ENCODE measurements around the gene ANKS3.

ANKS3 gene

DNA sequence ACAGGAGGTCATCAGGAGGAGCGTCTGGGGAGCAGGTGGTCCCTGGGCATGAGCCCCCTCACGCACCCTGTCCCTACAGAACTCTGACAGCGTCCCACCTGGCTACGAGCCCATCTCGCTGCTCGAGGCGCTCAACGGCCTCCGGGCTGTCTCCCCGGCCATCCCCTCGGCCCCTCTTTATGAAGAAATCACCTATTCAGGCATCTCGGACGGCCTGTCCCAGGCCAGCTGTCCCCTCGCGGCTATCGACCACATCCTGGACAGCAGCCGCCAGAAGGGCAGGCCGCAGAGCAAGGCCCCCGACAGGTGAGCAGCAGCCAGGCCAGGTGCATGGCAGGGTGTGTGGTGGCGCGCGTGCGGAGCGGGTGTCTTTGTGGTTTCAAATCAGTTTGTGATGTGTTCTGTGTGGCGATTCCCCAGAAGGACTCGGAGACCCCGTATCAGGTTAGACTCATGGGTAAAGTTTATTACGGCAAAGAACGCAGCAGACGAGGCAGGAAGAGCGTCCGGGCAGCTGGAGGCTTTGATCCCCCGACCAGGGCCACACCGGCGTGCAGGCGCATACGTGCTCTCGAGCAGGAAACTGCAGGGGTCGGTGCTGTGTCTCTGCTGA is 52.5 kb downstream of the ANKS3 start:
- POLR2A ChIA-PET (ENCODE audit: low non-redundant PET) = no interaction called here
- peak overlapping the region; percentile 99 for H3K27ac ChIP-seq
- no peak for DNase-seq (ENCODE audit: low spot score)
- CTCF ChIA-PET = interaction anchor here (0.6 kb wide), 1 partner anchor 31 kb away, joined by 5 read pairs; no protein-coding TSS in a partner anchor
- TF ChIP-seq, protein P1, sequence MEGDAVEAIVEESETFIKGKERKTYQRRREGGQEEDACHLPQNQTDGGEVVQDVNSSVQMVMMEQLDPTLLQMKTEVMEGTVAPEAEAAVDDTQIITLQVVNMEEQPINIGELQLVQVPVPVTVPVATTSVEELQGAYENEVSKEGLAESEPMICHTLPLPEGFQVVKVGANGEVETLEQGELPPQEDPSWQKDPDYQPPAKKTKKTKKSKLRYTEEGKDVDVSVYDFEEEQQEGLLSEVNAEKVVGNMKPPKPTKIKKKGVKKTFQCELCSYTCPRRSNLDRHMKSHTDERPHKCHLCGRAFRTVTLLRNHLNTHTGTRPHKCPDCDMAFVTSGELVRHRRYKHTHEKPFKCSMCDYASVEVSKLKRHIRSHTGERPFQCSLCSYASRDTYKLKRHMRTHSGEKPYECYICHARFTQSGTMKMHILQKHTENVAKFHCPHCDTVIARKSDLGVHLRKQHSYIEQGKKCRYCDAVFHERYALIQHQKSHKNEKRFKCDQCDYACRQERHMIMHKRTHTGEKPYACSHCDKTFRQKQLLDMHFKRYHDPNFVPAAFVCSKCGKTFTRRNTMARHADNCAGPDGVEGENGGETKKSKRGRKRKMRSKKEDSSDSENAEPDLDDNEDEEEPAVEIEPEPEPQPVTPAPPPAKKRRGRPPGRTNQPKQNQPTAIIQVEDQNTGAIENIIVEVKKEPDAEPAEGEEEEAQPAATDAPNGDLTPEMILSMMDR (conservative IDR thresholded peaks at IDR 0.05; ENCODE audit: low read depth) = no peak

DNA sequence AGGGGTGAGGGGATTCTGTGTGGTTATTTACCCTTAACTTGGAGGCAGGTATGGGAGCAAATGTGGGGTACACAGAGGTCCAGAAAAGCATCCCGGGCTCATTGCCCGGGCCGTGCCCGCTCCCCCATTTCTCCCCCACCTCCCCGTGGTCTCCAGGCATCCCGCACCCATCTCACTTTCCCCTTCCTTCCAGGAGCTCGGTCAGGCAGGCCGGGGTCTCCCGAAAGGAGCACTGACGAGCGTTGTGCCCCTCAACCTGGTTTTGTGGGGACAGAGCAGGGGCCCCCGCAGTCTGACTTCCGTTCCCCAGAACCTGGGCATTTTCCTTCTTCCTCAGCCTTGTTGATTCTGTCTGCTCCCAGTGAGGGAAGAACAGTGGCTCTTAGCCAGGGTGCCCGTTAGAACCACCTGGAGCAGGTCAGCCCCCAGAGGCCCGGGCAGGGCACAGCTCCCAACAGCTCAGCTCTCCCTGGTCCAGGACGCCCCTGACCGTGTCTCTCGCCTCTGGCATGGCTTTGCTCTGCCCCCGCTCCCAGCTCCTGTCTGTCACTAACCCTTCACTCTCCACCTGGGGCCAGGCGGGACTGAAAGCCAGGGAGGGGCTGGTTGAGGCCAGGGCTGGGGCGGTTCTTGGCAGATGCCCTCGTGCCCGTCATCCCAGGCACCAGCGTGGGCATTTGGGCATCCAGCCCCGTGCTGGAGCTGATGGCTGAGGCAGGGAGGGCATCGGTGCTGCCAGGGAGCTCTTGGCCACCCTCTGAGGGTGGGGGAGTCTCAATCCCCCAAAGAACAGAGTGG is 53.2 kb downstream of the ANKS3 start:
- TF ChIP-seq, protein P1 (conservative IDR thresholded peaks at IDR 0.05; ENCODE audit: low read depth) = no peak
- POLR2A ChIA-PET (ENCODE audit: low non-redundant PET) = no interaction called here
- CTCF ChIA-PET = interaction anchor here (0.6 kb wide), 1 partner anchor 31 kb away, joined by 5 read pairs; no protein-coding TSS in a partner anchor
- DNase-seq (ENCODE audit: low spot score) = no peak
- peak overlapping the region; percentile 99 for H3K27ac ChIP-seq

DNA sequence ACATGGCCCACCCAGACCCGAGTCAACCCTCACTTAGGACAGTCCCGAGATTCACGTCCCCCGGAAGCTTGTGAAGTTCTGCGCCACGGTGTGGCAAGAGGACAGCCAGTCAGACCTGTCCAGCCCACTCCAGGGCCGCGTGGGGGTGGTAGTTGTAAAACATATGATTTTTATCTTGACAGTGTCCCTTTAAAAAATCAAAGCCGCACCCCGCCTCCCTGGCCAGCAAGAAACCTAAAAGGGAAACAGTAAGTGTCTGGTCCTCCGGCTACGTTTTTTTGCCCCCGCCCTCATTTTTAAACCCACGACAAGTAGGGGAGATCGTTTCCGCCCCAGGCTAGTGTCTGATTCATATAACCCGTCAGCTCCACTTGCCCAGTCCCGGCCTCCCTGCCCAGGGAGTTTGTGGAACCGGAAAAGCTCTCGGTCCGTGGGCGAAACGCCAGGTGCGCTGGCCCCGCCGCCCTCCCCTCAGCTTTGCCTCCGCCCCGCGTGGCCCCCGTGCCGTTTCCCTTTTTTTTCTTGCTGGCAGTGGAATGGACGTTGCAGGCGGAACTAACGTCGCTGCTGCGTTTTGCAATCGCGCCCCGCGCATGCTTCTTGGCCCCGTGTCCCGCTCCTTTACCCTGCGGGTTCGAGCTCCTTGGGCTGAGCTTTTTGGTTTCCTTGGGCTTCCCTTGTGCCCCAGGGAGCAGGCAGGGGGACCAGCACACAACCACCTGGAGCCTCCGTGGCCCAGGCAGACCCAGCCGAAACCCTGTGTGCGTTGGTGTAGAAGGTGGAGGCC is 54.0 kb downstream of the ANKS3 start:
- H3K27ac ChIP-seq = peak overlapping the region; percentile 99
- TF ChIP-seq, protein P1 (conservative IDR thresholded peaks at IDR 0.05; ENCODE audit: low read depth) = no peak
- peak; percentile 95 for DNase-seq (ENCODE audit: low spot score)
- ChIA-PET CTCF (interaction anchor here (1.2 kb wide), 1 partner anchor 55 kb away, joined by 5 read pairs; the partner anchor contains the start of gene MGRN1), POLR2A (ENCODE audit: low non-redundant PET) (no interaction called here)

DNA sequence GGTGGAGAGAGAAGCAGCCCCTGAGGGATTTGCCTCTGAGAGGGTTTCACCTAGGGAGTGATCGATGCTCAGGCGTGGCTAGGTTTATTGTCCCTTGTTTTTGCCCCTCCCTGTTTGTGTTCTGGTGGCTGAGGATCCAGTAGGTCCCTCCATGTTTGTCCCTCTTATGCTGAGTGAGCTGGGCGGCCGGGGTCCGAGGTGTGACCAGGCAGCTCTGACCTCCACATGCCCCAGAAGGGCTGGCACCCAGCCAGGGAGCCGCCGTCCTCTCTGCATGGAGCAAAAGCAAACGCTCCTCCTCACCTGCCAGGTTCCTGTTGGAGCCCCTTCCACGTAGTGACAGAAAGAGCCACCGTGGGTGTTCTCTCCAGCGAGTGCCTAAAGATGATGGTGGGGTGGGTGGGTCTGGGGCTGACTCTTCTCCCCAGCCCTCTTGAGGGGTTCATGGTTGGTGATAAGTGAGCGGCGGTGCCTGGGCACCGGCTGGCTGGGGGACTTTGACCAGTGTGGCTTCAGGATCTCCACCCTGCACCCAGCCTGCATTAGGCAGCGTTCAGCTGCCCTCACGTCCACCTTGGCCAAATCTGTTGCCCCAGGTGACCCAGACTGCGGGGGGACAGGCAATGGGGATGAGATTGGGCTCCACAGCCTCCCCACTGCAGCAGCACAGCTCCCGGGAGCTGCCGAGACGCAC is 54.8 kb downstream of the ANKS3 start:
- ChIA-PET POLR2A (ENCODE audit: low non-redundant PET) (no interaction called here), CTCF (interaction anchor here (1.2 kb wide), 1 partner anchor 55 kb away, joined by 5 read pairs; the partner anchor contains the start of gene MGRN1)
- no peak for DNase-seq (ENCODE audit: low spot score)
- H3K27ac ChIP-seq = peak overlapping the region; percentile 99
- TF ChIP-seq, protein P1 (conservative IDR thresholded peaks at IDR 0.05; ENCODE audit: low read depth) = no peak

DNA sequence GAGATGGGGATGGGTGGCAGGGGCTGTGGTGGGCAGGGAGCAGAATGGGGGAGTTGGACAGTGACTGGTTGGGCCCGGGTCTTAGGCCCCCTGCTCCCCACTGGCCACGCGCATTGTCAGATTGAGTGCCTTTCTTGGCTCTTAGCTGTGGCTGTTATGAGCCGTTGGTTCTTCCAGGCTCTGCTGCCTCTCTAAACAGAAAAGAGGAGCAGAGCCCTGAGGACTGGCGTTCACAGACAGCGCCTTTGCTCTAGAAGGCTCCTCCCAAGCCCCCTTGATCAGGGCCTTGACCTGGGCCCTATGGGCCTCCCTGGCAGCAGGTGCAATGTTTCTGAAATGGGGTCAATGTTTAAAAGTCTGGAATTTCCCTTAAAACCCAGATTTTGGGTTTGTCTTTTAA is 55.5 kb downstream of the ANKS3 start:
- H3K27ac ChIP-seq = peak overlapping the region; percentile 99
- TF ChIP-seq, protein P1 (conservative IDR thresholded peaks at IDR 0.05; ENCODE audit: low read depth) = no peak
- ChIA-PET CTCF (no interaction called here), POLR2A (ENCODE audit: low non-redundant PET) (no interaction called here)
- DNase-seq (ENCODE audit: low spot score) = no peak

DNA sequence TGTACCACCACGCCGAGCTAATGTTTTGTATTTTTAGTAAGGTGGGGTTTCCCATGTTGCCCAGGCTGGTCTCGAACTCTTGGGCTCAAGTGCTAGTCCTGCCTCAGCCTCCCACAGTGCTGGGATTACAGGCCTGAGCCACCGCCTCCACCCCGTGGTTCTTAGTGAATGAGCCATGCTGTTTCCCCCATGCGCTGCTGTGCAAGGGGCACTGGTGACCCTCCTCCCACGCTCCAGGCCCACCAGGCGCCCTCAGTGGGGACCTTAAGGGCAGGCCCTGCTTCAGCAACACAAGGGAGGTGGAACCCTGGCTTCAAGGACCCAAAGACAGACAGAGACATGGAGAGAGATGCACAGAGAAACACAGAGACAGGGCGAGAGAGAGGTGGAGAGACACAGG is 56.1 kb downstream of the ANKS3 start:
- POLR2A ChIA-PET (ENCODE audit: low non-redundant PET) = no interaction called here
- TF ChIP-seq, protein P1 (conservative IDR thresholded peaks at IDR 0.05; ENCODE audit: low read depth) = no peak
- peak overlapping the region; percentile 99 for H3K27ac ChIP-seq
- DNase-seq (ENCODE audit: low spot score) = no peak
- CTCF ChIA-PET = no interaction called here
